ENCODE measurements around the gene C7orf25.

C7orf25 gene

DNA sequence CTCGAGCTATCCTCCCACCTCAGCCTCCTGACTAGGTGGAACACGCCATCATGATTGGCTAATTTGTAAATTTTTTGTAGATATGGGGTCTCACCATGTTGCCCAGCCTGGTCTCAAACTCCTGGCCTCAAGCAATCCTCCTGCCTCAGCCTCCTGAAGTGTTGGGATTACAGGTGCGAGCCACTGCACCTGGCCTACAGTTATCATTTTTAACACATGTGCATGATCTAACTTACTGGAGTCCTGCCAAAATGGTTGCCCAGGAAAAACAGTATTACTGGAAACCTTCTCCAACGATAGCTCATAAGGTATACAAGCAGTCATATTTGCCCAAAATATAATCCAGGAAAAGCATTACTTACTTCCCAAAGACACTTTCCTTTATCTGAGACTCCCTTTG is 40.5 kb upstream of the C7orf25 start:
- TF ChIP-seq MYC (IDR thresholded peaks at IDR 0.05; ENCODE audit: low read depth, low read length) (no peak), POLR2A (IDR thresholded peaks at IDR 0.05; ENCODE audit: extremely low read depth, insufficient read length) (no peak)
- TF ChIP-seq, protein P1, sequence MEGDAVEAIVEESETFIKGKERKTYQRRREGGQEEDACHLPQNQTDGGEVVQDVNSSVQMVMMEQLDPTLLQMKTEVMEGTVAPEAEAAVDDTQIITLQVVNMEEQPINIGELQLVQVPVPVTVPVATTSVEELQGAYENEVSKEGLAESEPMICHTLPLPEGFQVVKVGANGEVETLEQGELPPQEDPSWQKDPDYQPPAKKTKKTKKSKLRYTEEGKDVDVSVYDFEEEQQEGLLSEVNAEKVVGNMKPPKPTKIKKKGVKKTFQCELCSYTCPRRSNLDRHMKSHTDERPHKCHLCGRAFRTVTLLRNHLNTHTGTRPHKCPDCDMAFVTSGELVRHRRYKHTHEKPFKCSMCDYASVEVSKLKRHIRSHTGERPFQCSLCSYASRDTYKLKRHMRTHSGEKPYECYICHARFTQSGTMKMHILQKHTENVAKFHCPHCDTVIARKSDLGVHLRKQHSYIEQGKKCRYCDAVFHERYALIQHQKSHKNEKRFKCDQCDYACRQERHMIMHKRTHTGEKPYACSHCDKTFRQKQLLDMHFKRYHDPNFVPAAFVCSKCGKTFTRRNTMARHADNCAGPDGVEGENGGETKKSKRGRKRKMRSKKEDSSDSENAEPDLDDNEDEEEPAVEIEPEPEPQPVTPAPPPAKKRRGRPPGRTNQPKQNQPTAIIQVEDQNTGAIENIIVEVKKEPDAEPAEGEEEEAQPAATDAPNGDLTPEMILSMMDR (IDR thresholded peaks at IDR 0.05; ENCODE audit: low read depth, low read length) = no peak
- TF ChIP-seq, protein P2, sequence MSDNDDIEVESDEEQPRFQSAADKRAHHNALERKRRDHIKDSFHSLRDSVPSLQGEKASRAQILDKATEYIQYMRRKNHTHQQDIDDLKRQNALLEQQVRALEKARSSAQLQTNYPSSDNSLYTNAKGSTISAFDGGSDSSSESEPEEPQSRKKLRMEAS (IDR thresholded peaks at IDR 0.05; ENCODE audit: low read depth, low read length) = no peak
- H3K4me3 ChIP-seq (ENCODE audit: low read depth, low read length) = no peak overlapping the region
- DNase-seq (ENCODE audit: low read depth) = no peak

DNA sequence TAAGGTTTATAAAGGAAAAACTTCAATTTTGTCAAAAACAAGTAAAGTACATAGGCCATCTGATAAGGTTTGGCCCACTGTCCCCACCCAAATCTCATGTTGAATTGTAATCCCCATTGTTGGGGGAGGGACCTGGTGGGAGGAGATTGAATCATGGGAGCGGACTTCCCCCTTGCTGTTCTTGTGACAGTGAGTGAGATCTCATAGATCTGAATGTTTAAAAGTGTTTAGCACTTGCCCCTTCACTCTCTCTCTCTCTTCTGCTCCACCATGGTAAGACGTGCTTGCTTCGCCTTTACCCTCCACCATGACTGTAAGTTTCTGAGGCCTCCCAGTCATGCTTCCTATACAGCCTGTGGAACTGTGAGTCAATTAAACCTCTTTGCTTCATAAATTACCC is 38.5 kb upstream of the C7orf25 start:
- no peak for DNase-seq (ENCODE audit: low read depth)
- TF ChIP-seq, protein P2 (IDR thresholded peaks at IDR 0.05; ENCODE audit: low read depth, low read length) = no peak
- TF ChIP-seq MYC (IDR thresholded peaks at IDR 0.05; ENCODE audit: low read depth, low read length) (no peak), POLR2A (IDR thresholded peaks at IDR 0.05; ENCODE audit: extremely low read depth, insufficient read length) (no peak)
- TF ChIP-seq, protein P1 (IDR thresholded peaks at IDR 0.05; ENCODE audit: low read depth, low read length) = no peak
- no peak overlapping the region for H3K4me3 ChIP-seq (ENCODE audit: low read depth, low read length)

DNA sequence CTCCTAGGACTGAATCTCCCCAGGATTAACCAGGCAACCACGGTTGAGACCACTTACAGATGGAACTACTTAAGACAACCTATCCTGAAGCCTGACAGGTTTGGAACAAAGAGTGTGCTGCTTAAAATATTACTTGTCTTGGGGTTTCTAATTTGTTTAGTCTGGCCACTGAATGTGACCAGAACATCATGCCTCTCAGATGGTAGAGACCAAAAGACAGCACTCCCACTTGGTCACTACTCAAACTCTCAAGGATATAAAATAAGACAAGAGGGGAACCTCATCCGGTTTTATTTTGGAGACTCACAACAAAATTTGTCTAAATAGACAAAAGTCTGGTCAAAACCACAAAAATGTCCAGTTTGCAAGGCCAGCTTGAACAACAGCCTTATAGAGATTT is 35.7 kb upstream of the C7orf25 start:
- TF ChIP-seq, protein P2 (IDR thresholded peaks at IDR 0.05; ENCODE audit: low read depth, low read length) = no peak
- no peak for DNase-seq (ENCODE audit: low read depth)
- H3K4me3 ChIP-seq (ENCODE audit: low read depth, low read length) = no peak overlapping the region

DNA sequence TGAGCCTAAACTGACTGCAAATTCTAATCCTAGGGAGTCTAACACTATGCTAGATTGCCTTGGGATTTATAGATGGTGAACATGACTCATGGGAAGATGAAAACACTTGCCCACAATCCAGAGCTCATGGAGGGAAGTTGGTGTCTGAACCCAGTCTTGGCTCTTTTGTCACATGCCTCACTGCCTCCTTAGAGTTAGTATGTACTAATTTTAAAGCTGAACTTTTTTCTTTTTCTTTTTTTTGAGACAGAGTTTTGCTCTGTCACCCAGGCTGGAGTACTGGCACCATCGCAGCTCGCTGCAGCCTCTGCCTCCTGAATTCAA is 34.7 kb upstream of the C7orf25 start:
- TF ChIP-seq, protein P2 (IDR thresholded peaks at IDR 0.05; ENCODE audit: low read depth, low read length) = no peak
- TF ChIP-seq, protein P1 (IDR thresholded peaks at IDR 0.05; ENCODE audit: low read depth, low read length) = no peak
- TF ChIP-seq POLR2A (IDR thresholded peaks at IDR 0.05; ENCODE audit: extremely low read depth, insufficient read length) (no peak), MYC (IDR thresholded peaks at IDR 0.05; ENCODE audit: low read depth, low read length) (no peak)
- H3K4me3 ChIP-seq (ENCODE audit: low read depth, low read length) = no peak overlapping the region
- DNase-seq (ENCODE audit: low read depth) = no peak

DNA sequence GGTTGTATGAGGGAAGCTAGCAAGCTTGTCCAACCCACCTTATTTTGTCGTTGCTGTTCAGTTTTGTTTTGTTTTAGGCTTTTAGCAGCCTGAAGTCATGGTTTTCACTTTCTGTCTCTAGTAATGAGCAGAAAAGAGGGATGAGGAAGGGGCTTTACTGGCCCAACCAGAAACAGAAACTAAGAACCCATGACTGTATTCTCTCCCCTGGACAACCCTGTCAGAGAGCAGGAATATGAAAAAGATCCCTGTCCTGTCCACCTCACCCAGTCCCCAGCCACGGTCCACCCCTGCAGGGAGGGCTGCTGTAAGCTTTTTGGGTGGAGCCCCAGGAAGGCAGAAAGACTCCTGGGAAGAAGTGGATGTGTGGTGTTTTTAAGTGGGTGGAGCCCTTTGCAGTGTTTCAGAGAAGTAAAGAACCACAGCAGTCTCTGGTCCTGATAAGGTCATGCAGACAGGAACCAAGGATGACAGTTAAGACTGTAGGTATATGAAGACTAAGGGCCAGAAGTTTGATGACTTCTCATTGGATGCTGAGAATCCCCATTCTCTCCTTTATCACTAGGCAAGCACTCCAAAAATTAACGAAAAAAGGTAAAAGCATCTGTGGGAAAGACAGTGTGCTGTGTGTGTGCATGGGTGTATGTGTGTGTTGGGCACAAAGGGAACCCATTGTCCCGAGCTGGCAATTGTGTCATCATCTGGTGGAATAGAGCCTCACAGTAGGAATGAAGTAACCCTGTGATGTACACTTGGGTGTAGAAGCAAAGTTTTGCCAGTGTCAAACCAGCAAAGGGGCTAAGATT is 34.2 kb upstream of the C7orf25 start:
- DNase-seq (ENCODE audit: low read depth) = no peak
- no peak overlapping the region for H3K4me3 ChIP-seq (ENCODE audit: low read depth, low read length)
- TF ChIP-seq, protein P1 (IDR thresholded peaks at IDR 0.05; ENCODE audit: low read depth, low read length) = no peak
- TF ChIP-seq, protein P2 (IDR thresholded peaks at IDR 0.05; ENCODE audit: low read depth, low read length) = no peak
- TF ChIP-seq POLR2A (IDR thresholded peaks at IDR 0.05; ENCODE audit: extremely low read depth, insufficient read length) (no peak), MYC (IDR thresholded peaks at IDR 0.05; ENCODE audit: low read depth, low read length) (no peak)

DNA sequence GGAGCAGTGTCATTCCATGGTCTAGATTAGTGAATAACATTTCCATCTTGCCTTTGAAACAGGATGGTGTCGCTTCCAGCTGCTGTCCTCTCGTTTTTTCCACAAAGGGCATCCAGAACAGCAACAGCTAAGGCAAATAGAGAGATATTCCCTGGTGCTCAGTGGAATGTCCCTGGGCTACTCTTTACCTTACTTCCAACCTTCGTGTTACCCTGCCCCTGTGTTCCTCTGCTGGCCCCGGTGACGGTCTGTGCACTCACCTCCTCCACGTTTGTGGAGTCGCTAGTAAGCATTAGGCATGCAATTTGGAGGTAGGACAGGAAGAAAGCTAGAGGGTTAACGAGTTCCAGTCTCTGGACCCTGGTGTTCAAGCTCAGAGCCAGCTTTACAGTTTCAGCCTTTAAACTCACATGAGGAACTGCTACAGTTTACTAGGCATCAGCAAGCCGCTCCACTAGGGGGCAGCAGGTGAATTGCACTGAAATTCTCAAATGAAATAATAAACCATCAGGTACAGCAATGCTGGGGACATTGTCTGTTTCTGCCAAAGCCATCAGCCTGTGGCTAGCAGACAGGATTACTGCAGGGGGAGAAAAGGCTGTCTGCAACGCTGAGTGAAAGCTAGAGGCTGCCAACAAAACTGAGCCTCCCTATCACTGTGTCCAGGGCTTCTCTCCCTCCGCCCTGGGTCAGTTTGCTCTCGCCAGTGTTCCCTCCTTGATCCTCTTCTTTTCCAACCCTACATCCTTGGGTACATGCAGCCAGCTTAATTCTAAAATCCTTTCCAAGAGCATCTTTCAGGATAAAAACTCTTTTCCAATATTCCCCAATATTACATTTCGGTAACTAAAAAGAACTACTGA is 29.3 kb upstream of the C7orf25 start:
- no peak overlapping the region for H3K4me3 ChIP-seq (ENCODE audit: low read depth, low read length)
- DNase-seq (ENCODE audit: low read depth) = peak; percentile 82
- no peak for TF ChIP-seq POLR2A (IDR thresholded peaks at IDR 0.05; ENCODE audit: extremely low read depth, insufficient read length)
- peak; percentile 35; the same call in 1 of the 2 replicates for TF ChIP-seq MYC (IDR thresholded peaks at IDR 0.05; ENCODE audit: low read depth, low read length)
- TF ChIP-seq, protein P2 (IDR thresholded peaks at IDR 0.05; ENCODE audit: low read depth, low read length) = peak; percentile 47; the same call in 1 of the 2 replicates
- TF ChIP-seq, protein P1 (IDR thresholded peaks at IDR 0.05; ENCODE audit: low read depth, low read length) = peak; percentile 96
